Ovary (tissue), 9 donors: ENCODE data around the gene ZMYM2. TPM values are rescaled to one million over a fixed set of nuclear protein-coding genes. Genes with fewer than 3 reads are reported as not detected.
A peak's percentile ranks its signal among the peaks of the same experiment; 100 is the strongest.

Source experiments
- DNase-seq, 5 donors: peaks; one replicate each; pipeline ENCODE4 v3.0.0-alpha.2; 2019 to 2020
- H3K27ac ChIP-seq, 2 donors: fragments of 200-600 bp; one replicate each; pipeline versions ENCODE4 v1.5.1 to v1.8.0; 2019 to 2022
- H3K27me3 ChIP-seq: fragments of 200-600 bp; one replicate; pipeline ENCODE4 v1.8.0; 2022
- H3K36me3 ChIP-seq: fragments of 200-600 bp; sonication (generic); one replicate; pipeline ENCODE4 v1.5.1; 2019
- H3K4me1 ChIP-seq: one replicate; pipeline ENCODE4 v1.8.1; 2013; ENCODE audit warnings: mild to moderate bottlenecking, moderate library complexity; ENCODE audit not compliant: insufficient read depth
- H3K4me3 ChIP-seq: fragments of 200-600 bp; sonication (generic); one replicate; pipeline ENCODE4 v1.5.1; 2017
- H3K9me3 ChIP-seq, 2 donors: fragments of 200-600 bp in 1 of 2; sonication (generic) in 1 of 2; one replicate each; pipeline versions ENCODE4 v1.5.1 to v1.8.1; 2013 to 2019; ENCODE audit warnings: mild to moderate bottlenecking in 1 of 2, moderate library complexity in 1 of 2
- CTCF ChIP-seq, 3 donors: fragments of 450-650 bp in 2 of 3; fragments of 200-600 bp in 1 of 3; IDR thresholded peaks; one replicate each; pipeline versions ENCODE4 v1.5.1 to v1.8.0; 2016 to 2022; ENCODE audit warnings: antibody characterized with exemption in 3 of 3, mild to moderate bottlenecking in 1 of 3
- EP300 ChIP-seq: sonication (generic); formaldehyde crosslinking; IDR thresholded peaks from one replicate; pipeline ENCODE4 v1.6.1; 2017; ENCODE audit warnings: antibody characterized with exemption
- POLR2A ChIP-seq: fragments of 450-650 bp; IDR thresholded peaks from one replicate; pipeline ENCODE4 v1.6.1; 2017; ENCODE audit warnings: antibody characterized with exemption, mild to moderate bottlenecking, moderate library complexity
- WGBS, 3 donors: extraction: QIAGEN DNeasy Blood & Tissue Kit in 1 of 3; methylation state at CpG; one replicate each; pipeline versions ENCODE4 v1.1.5 to v1.1.7; 2013 to 2017; 5-methylcytosine and 5-hydroxymethylcytosine counted together
- intact Hi-C, 4 donors: fragments of 100-400 bp; cut with DNase I; formaldehyde crosslinking; loops; one replicate each; pipeline versions ENCODE4 v1.11.0 to v1.15.1; 2022 to 2023
- polyA plus RNA-seq, 2 donors: library from polyadenylated mRNA; stranded (reverse); fragments of 200-250 nt in 1 of 2; fragments of 350-450 nt in 1 of 2; fragmentation: Illumina TruSeq in 1 of 2; extraction: RNeasy Lipid Tissue Mini Kit (QIAGEN cat#74804) in 1 of 2; gene quantifications; one replicate each; pipeline ENCODE4 v1.2.3, GENCODE V29; 2013 to 2014
- total RNA-seq, 7 donors: library from RNA; depleted of rRNA in 2 of 7; stranded (reverse); fragments of >200 nt in 2 of 7; fragmentation: NEBNext Ultra II Directional in 3 of 7; extraction: Animal tissue kit (Norgen Biotek cat#: 25700) in 3 of 7; gene quantifications; one replicate each; pipeline versions ENCODE4 v1.1.0 to v1.2.4, GENCODE V29; 2016 to 2023
- donor health status: DM: no; HTN: no; CAD: no; lungs with moderate emphysema.
- donor health status: DM: no; HTN: no; CAD: no.
- donor health status: Bipolar disorder and iron deficiency.
- donor health status: DM: yes; HTN: yes; CAD: no.
- donor health status: DM: no; HTN: no; CAD: no.
- donor health status: DM: yes; HTN: yes; CAD: no.

Gene ZMYM2
- total and polyA plus RNA-seq, 9 donors = 17.2 to 97.6 (median 69.6) TPM

DNA sequence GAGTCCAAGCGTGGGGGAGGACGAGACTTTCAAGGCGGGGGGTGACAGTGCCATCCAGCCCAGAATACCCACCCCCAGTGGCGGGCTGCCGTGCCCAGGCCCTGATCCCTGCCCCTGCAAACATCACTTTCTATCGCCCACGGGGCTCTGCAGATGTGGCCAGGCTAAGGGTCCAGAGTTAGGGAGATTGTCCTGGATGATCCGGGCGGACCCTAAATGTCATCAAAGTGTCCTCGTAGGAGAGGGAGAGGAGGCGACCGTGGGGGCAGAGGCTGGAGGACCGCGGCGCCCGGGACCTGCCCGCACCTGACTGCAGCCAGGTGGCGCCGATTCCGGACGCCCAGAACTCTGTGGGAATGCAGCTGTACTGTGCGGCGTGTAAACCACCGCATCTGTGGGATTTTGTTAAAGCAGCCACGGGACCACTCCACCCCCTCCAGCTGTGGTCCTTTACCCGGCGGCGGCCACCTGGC lies 170.0 kb downstream of the ZMYM2 start:
- Histone ChIP-seq H3K27me3 (no peaks in the 10 kb centered on the region), H3K36me3 (no peaks in the 10 kb centered on the region), H3K9me3 (no peaks in the 10 kb centered on the region), H3K27ac (peak overlapping the region; percentile 23 to 73), H3K4me3 (peak overlapping the region; percentile 42), H3K4me1 (peaks cover 4% of the 10 kb centered on the region)
- no peak for TF ChIP-seq POLR2A
- no peak for TF ChIP-seq CTCF (IDR thresholded peaks at IDR 0.05)
- peak in 1 of 5 donors; percentile 31 for DNase-seq
- 3 to 15% (median 4%) methylated on average over 23 to 28 of the region's 28 CpGs for WGBS, 3 donors
- intact Hi-C loops = no loop called here

DNA sequence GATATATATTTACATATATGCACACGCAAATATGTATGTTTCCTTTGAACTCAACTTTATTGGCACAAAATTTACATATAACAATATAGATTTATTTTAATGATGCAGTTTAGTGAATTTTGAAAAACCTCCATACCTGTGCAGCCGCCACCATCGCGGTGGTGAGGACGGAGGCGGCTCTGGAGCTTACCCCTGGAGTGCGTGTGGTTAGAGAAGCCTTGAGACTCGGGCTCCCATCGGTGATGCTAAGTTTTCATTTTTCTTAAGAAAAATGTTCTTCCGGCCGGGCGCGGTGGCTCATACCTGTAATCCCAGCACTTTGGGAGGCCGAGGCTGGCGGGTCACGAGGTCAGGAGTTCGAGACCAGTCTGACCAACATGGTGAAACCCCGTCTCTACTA lies 170.5 kb downstream of the ZMYM2 start:
- TF ChIP-seq EP300 (no peak), CTCF (IDR thresholded peaks at IDR 0.05) (no peak), POLR2A (no peak)
- DNase-seq = no peak
- H3K36me3 ChIP-seq = no peaks in the 10 kb centered on the region
- H3K27me3 ChIP-seq = no peaks in the 10 kb centered on the region
- 72 to 84% (median 81%) methylated on average over 18 of the region's 18 CpGs for WGBS, 3 donors
- intact Hi-C loops = no loop called here
- peaks cover 4% of the 10 kb centered on the region for H3K4me1 ChIP-seq
- no peaks in the 10 kb centered on the region for H3K9me3 ChIP-seq
- H3K4me3 ChIP-seq = no peak overlapping the region
- H3K27ac ChIP-seq = no peak overlapping the region

- intact Hi-C loops = no loop called here
- Histone ChIP-seq H3K4me3 (no peak overlapping the region), H3K9me3 (no peaks in the 10 kb centered on the region), H3K36me3 (no peaks in the 10 kb centered on the region), H3K27ac (no peak overlapping the region), H3K27me3 (no peaks in the 10 kb centered on the region), H3K4me1 (peaks cover 4% of the 10 kb centered on the region)
- 66 to 76% (median 68%) methylated on average over 2 of the region's 2 CpGs for WGBS, 3 donors
- DNase-seq = no peak
- TF ChIP-seq EP300 (no peak), CTCF (IDR thresholded peaks at IDR 0.05) (no peak), POLR2A (no peak)
These were observed 171.5 kb downstream of the ZMYM2 start for GRCh38 chr13:20130012-20130411.

DNA sequence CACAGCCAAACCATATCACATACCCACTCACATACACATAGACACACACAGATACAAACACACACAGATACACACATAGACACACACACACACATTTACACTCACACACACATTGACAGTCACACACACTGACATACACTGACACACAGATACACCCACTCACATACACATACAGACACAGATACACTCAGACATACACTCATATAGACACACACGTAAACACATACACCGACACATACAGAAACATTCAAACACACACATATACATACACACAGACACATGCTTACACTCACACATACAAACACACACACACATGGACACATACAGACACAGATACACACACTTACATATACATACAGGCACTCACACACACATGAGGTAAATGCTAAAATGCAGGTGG lies 172.1 kb downstream of the ZMYM2 start:
- Histone ChIP-seq H3K9me3 (no peaks in the 10 kb centered on the region), H3K27me3 (no peaks in the 10 kb centered on the region), H3K36me3 (no peaks in the 10 kb centered on the region), H3K4me3 (no peak overlapping the region), H3K4me1 (peaks cover 2% of the 10 kb centered on the region), H3K27ac (no peak overlapping the region)
- intact Hi-C loops = no loop called here
- DNase-seq = no peak
- TF ChIP-seq EP300 = no peak
- TF ChIP-seq CTCF (IDR thresholded peaks at IDR 0.05) = no peak
- no peak for TF ChIP-seq POLR2A
- 92 to 94% (median 94%) methylated on average over 2 of the region's 2 CpGs for WGBS, 3 donors
